Choroid plexus epithelial cell (primary cell): ENCODE results near the gene PARD3.
A peak's percentile ranks its signal among the peaks of the same experiment; 100 is the strongest.

ENCODE experiments used
- DNase-seq: peaks from one replicate; pipeline ENCODE4 v3.0.0-alpha.2; 2010; ENCODE audit warnings: low read depth
- H3K4me3 ChIP-seq: 2 replicates; pipeline ENCODE4 v1.5.1; 2011; ENCODE audit warnings: low read depth, mild to moderate bottlenecking, control low read depth, low read length, moderate library complexity
- CTCF ChIP-seq: conservative IDR thresholded peaks from 2 replicates; pipeline ENCODE4 v1.5.1; 2011; ENCODE audit warnings: low read depth, mild to moderate bottlenecking, control low read depth, inconsistent platforms, low read length, moderate library complexity

Gene PARD3

GRCh38 chr10:34635111-34635510 lies 180.0 kb downstream of the PARD3 start:
- DNase-seq: no peak
- H3K4me3 ChIP-seq: no peak overlapping the region
- no peak for TF ChIP-seq CTCF

- no peak for TF ChIP-seq CTCF
- DNase-seq: no peak
- no peak overlapping the region for H3K4me3 ChIP-seq
These were observed 181.7 kb downstream of the PARD3 start for GRCh38 chr10:34633374-34633773.

- TF ChIP-seq CTCF: no peak
- no peak for DNase-seq
- H3K4me3 ChIP-seq: no peak overlapping the region
These were observed 186.0 kb downstream of the PARD3 start for GRCh38 chr10:34629084-34629483.

- DNase-seq: peak; percentile 49
- no peak for TF ChIP-seq CTCF
- no peak overlapping the region for H3K4me3 ChIP-seq
These were observed 186.8 kb downstream of the PARD3 start for GRCh38 chr10:34628174-34628796.

- TF ChIP-seq CTCF: no peak
- no peak overlapping the region for H3K4me3 ChIP-seq
- DNase-seq: no peak
These were observed 187.4 kb downstream of the PARD3 start for GRCh38 chr10:34627741-34628140.

- no peak for TF ChIP-seq CTCF
- H3K4me3 ChIP-seq: no peak overlapping the region
- DNase-seq: no peak
These were observed 187.8 kb downstream of the PARD3 start for GRCh38 chr10:34627331-34627730.

GRCh38 chr10:34626158-34626880 lies 188.8 kb downstream of the PARD3 start:
- TF ChIP-seq CTCF: no peak
- no peak overlapping the region for H3K4me3 ChIP-seq
- DNase-seq: no peak
